Measurements from ENCODE around the gene GPR32.
"Not testable (repeated sequence)": the region's sequence is repeated elsewhere in the genome, so short reads cannot be mapped to it uniquely, and the experiment has no call there.

Gene GPR32

DNA sequence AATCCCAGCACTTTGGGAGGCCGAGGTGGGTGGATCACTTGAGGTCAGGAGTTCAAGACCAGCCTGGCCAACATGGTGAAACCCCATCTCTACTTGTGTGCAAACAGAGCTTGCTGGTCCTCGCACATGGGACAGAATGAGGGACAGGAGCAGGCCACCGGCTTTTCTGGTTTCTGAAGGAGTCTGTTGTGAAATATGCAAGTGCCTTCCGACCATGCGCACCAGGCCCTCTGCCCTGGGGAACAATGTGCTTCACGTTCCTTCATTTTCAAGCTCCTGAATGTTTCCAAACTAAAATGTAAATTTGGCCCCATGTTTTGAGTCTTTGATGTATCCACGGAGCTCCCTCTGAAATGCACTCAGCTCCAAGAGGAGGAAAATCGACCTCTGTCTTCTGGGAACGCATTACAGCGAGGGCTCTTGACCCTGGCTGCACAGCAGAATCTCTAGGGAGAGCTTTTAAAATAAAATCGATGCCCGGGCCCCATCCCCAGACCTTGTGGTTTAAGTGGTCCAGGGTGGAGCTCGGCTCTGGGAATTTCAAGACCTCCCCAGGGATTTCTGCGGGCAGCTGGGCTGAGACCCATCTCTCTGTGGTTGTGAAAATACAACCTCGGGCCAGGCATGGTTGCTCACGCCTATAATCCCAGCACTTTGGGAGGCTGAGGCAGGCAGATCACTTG, 10.6 kb downstream of the GPR32 start:
- Histone ChIP-seq H3K9me3 (ENCODE audit: control insufficient read depth, low read length) (no peaks in the 10 kb centered on the region), H3K27ac (ENCODE audit: low read depth, low read length, severe bottlenecking) (no peak overlapping the region), H3K4me3 (ENCODE audit: extremely low read depth, insufficient read depth, low read length, poor library complexity, severe bottlenecking) (no peak overlapping the region), H3K4me1 (ENCODE audit: control insufficient read depth, insufficient read depth, low read length, poor library complexity, severe bottlenecking) (no peaks in the 10 kb centered on the region), H3K36me3 (ENCODE audit: control insufficient read depth, insufficient read depth, low read length) (no peaks in the 10 kb centered on the region)
- WGBS, 2 experiments (ENCODE audit: insufficient coverage in 2 of 2): 68 to 71% methylated on average over 15 to 16 of the region's 16 CpGs

DNA sequence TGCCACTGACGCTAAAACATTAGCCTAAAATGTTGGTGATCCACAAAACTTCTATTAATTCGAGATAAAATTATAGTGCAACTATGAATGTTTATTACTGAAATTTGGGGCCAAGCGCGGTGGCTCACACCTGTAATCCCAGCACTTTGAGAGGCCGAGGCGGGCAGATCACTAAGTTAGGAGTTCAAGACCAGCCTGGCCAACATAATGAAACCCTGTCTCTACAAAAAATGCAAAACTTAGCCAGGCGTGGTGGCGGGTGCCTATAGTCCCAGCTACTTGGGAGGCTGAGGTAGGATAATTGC, 13.5 kb downstream of the GPR32 start:
- H3K4me1 ChIP-seq (ENCODE audit: control insufficient read depth, insufficient read depth, low read length, poor library complexity, severe bottlenecking); H3K27ac ChIP-seq (ENCODE audit: low read depth, low read length, severe bottlenecking); H3K36me3 ChIP-seq (ENCODE audit: control insufficient read depth, insufficient read depth, low read length); H3K4me3 ChIP-seq (ENCODE audit: extremely low read depth, insufficient read depth, low read length, poor library complexity, severe bottlenecking); H3K9me3 ChIP-seq (ENCODE audit: control insufficient read depth, low read length): not testable (repeated sequence)
- 43 to 55% methylated on average over 5 to 7 of the region's 8 CpGs for WGBS, 2 experiments (ENCODE audit: insufficient coverage in 2 of 2)

DNA sequence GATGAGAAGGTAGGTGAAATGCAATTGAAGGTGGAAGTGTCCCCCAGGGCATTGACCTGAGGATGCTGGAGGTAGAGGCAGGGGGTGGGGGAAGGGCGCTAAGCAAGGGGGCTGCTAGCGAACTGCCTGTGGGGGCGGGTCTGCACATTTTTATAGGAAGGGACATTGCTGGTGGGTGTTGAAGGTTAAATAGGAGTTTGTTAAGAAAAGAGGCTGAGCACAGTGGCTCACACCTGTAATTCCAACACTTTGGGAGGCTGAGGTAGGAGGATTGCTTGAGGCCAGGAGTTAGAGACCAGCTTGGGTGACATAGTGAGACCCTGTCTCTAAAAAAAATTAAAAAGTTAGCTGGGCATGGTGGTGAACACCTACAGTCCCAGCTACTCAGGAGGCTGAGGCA, 14.4 kb downstream of the GPR32 start:
- Histone ChIP-seq H3K4me3 (ENCODE audit: extremely low read depth, insufficient read depth, low read length, poor library complexity, severe bottlenecking) (no peak overlapping the region), H3K27ac (ENCODE audit: low read depth, low read length, severe bottlenecking) (no peak overlapping the region), H3K9me3 (ENCODE audit: control insufficient read depth, low read length) (no peaks in the 10 kb centered on the region), H3K4me1 (ENCODE audit: control insufficient read depth, insufficient read depth, low read length, poor library complexity, severe bottlenecking) (no peaks in the 10 kb centered on the region), H3K36me3 (ENCODE audit: control insufficient read depth, insufficient read depth, low read length) (no peaks in the 10 kb centered on the region)
- WGBS, 2 experiments (ENCODE audit: insufficient coverage in 2 of 2): 100% methylated on average over 3 of the region's 3 CpGs; no CpG with 5 or more reads in 1 of the 2 experiments

DNA sequence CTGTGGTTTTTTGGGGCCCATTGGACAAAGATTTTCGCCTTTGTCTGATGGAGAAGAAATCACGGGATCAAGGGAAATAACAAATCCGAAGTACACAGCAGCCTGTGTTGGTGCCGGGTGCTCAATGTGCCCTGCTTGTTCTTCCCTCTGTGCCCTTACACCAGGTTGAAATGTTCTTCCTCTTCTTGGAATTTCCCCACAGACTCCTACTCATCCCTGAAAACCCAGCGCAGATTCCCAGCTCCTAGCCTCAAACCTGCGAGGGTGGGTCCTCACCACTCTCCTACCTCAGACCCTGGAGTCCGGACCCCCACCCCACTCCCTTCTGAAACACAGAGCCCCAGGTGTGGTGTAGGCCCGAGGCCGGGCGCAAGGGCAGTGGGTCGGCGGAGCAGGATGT, 15.1 kb downstream of the GPR32 start:
- 88 to 96% methylated on average over 11 to 12 of the region's 12 CpGs for WGBS, 2 experiments (ENCODE audit: insufficient coverage in 2 of 2)
- no peaks in the 10 kb centered on the region for H3K4me1 ChIP-seq (ENCODE audit: control insufficient read depth, insufficient read depth, low read length, poor library complexity, severe bottlenecking)
- no peak overlapping the region for H3K27ac ChIP-seq (ENCODE audit: low read depth, low read length, severe bottlenecking)
- no peaks in the 10 kb centered on the region for H3K9me3 ChIP-seq (ENCODE audit: control insufficient read depth, low read length)
- H3K36me3 ChIP-seq (ENCODE audit: control insufficient read depth, insufficient read depth, low read length): no peaks in the 10 kb centered on the region
- H3K4me3 ChIP-seq (ENCODE audit: extremely low read depth, insufficient read depth, low read length, poor library complexity, severe bottlenecking): no peak overlapping the region

DNA sequence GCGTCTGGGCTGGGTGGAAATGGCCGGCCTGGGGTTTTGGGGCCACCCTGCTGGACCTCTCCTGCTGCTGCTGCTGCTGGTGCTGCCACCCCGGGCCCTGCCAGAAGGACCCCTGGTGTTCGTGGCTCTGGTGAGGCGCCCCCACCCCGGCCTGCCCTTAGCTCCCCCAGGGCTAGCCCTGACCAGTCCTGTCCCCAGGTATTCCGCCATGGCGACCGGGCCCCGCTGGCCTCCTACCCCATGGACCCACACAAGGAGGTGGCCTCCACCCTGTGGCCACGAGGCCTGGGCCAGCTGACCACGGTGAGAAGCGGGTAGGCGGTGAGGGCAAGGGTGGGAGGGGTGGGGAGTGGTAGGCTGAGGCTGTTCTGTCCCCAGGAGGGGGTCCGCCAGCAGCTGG, 20.1 kb downstream of the GPR32 start, which contains the start of gene ACP4:
ACP4 (plus strand) TSS at position 20 of the 400 bp plus-strand sequence; CDS start at position 20, 0 bp downstream.
- no peaks in the 10 kb centered on the region for H3K9me3 ChIP-seq (ENCODE audit: control insufficient read depth, low read length)
- WGBS, 2 experiments (ENCODE audit: insufficient coverage in 2 of 2): 90 to 91% methylated on average over 6 to 13 of the region's 15 CpGs

DNA sequence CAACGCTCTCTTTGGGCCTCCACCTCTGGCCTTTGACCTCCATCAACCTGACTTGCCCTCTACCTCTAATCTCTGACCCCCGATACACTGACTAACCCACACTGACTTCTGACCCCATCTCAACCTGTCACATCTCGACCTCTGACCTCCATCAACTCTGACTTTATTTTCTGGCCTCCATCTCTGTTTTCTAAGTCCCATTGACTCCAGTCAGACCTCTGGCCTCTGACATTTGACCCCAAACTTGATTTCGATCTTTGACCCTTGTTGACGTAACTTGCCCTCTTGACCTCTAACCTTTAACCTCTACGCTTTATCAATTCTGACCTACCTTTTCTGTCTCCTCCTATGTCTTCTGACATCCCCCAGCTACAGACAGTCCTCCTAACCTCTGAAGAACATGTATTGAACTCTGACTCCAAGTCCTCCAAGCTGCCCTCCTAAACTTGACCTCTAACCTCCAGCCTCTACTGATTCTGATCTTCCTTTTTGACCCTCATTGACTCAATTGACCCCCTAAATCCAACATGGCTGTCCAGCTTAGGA, 20.7 kb downstream of the GPR32 start:
- Histone ChIP-seq H3K4me3 (ENCODE audit: extremely low read depth, insufficient read depth, low read length, poor library complexity, severe bottlenecking) (no peak overlapping the region), H3K9me3 (ENCODE audit: control insufficient read depth, low read length) (no peaks in the 10 kb centered on the region), H3K27ac (ENCODE audit: low read depth, low read length, severe bottlenecking) (no peak overlapping the region), H3K4me1 (ENCODE audit: control insufficient read depth, insufficient read depth, low read length, poor library complexity, severe bottlenecking) (no peaks in the 10 kb centered on the region), H3K36me3 (ENCODE audit: control insufficient read depth, insufficient read depth, low read length) (peaks cover 2% of the 10 kb centered on the region)
- 89 to 97% methylated on average over 6 of the region's 6 CpGs for WGBS, 2 experiments (ENCODE audit: insufficient coverage in 2 of 2)

More for the DNA sequence above, 20.1 kb downstream of the GPR32 start, which contains the start of gene ACP4:
- H3K4me1 ChIP-seq (ENCODE audit: control insufficient read depth, insufficient read depth, low read length, poor library complexity, severe bottlenecking): no peaks in the 10 kb centered on the region
- no peak within 1 kb of the TSS for H3K4me3 ChIP-seq (ENCODE audit: extremely low read depth, insufficient read depth, low read length, poor library complexity, severe bottlenecking)
- no peak within 1 kb of the TSS for H3K27ac ChIP-seq (ENCODE audit: low read depth, low read length, severe bottlenecking)
- H3K36me3 ChIP-seq (ENCODE audit: control insufficient read depth, insufficient read depth, low read length): no peaks in the 10 kb centered on the region

DNA sequence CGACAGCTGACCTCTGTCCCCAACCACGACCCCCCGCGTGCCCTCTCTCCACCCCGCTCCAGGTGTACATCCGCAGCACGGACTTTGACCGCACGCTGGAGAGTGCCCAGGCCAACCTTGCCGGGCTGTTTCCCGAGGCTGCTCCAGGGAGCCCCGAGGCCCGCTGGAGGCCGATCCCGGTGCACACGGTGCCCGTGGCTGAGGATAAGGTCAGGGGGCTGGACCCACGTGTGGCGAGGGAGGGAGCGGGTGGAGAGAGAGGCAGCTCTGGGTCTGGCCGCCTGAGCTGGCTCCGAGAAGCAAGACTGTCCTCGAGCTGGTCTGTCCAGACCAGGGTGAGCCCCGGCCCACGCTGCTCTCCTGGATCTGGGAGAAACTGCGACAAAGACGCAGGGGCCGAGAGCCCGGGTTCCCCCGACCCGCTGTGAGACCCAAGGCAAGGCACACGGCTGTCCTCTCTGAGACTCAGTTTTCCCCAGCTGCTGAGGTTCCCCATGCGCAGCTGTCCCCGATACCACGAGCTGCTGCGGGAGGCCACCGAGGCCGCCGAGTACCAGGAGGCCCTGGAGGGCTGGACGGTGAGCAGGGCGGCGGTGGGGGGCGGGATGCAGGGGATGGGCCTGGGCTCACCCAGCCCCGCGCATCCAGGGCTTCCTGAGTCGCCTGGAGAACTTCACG, 21.5 kb downstream of the GPR32 start:
- Histone ChIP-seq H3K4me3 (ENCODE audit: extremely low read depth, insufficient read depth, low read length, poor library complexity, severe bottlenecking) (no peak overlapping the region), H3K4me1 (ENCODE audit: control insufficient read depth, insufficient read depth, low read length, poor library complexity, severe bottlenecking) (no peaks in the 10 kb centered on the region), H3K9me3 (ENCODE audit: control insufficient read depth, low read length) (no peaks in the 10 kb centered on the region), H3K27ac (ENCODE audit: low read depth, low read length, severe bottlenecking) (no peak overlapping the region), H3K36me3 (ENCODE audit: control insufficient read depth, insufficient read depth, low read length) (peaks cover 8% of the 10 kb centered on the region)
- WGBS, 2 experiments (ENCODE audit: insufficient coverage in 2 of 2): 93% methylated on average over 43 to 47 of the region's 47 CpGs

DNA sequence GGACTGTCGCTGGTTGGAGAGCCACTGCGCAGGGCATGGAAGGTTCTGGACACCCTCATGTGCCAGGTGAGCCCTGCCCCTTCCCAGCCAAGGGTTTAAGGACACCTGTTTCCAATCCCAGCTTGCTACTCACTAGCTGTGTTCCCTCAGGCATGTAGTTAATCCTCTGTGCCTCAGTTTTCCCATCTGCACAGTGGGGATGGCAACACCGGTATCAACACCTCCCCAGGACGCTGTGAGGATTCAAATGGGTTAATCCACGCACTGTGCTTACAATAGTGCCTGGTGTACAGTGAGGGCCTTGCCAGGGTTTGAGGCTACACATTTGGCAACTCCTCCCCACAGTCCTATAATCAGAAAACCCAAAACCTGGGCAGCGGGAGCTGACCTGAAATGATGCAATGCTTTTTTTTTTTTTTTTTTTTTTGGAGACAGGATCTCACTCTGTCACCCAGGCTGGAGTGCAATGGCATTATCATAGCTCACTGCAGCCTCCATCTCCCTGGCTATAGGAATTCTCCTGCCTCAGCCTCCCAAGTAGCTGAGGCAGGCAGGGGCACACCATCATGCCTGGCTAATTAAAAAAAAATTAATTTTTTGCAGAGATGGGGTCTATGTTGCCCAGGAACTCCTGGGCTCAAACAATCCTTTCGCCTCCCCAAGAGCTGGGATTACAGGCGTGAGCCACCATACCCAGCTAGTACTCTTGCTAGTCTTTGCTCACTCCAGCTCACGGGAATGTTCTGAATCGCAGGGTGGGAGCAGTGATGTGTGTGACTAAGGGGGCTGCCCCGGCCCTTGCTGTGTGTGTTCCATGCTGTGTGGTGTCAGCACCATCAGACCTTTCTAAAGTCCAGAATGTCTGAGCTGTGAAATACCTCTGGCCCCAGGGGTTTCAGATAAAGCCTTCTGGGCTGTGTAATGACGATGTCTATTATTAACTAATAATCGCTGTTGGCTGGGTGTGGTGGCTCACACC, 22.3 kb downstream of the GPR32 start:
- H3K4me3 ChIP-seq (ENCODE audit: extremely low read depth, insufficient read depth, low read length, poor library complexity, severe bottlenecking): no peak overlapping the region
- H3K36me3 ChIP-seq (ENCODE audit: control insufficient read depth, insufficient read depth, low read length): peaks cover 16% of the 10 kb centered on the region
- H3K4me1 ChIP-seq (ENCODE audit: control insufficient read depth, insufficient read depth, low read length, poor library complexity, severe bottlenecking): no peaks in the 10 kb centered on the region
- WGBS, 2 experiments (ENCODE audit: insufficient coverage in 2 of 2): 92 to 98% methylated on average over 7 of the region's 13 CpGs
- H3K27ac ChIP-seq (ENCODE audit: low read depth, low read length, severe bottlenecking): no peak overlapping the region
- H3K9me3 ChIP-seq (ENCODE audit: control insufficient read depth, low read length): no peaks in the 10 kb centered on the region

DNA sequence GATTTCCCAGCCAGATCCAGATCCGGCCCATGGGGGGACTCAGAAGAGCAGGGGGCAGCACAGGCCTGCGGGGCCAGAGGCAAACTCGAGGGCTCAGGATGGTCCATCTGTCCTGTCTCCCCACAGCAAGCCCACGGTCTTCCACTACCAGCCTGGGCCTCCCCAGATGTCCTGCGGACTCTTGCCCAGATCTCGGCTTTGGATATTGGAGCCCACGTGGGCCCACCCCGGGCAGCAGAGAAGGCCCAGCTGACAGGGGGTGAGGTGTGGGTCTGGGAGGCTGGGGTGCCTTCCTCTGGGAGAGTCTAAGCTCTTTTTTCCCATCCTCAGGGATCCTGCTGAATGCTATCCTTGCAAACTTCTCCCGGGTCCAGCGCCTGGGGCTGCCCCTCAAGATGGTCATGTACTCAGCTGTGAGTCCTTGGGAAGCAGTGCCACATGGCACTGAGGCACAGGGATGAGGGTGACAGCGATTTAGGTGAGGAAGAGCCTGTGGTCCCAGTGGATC, 23.3 kb downstream of the GPR32 start:
- WGBS, 2 experiments (ENCODE audit: insufficient coverage in 2 of 2): 89% methylated on average over 6 to 7 of the region's 11 CpGs
- no peaks in the 10 kb centered on the region for H3K9me3 ChIP-seq (ENCODE audit: control insufficient read depth, low read length)
- no peak overlapping the region for H3K27ac ChIP-seq (ENCODE audit: low read depth, low read length, severe bottlenecking)
- no peak overlapping the region for H3K4me3 ChIP-seq (ENCODE audit: extremely low read depth, insufficient read depth, low read length, poor library complexity, severe bottlenecking)
- peaks cover 26% of the 10 kb centered on the region for H3K36me3 ChIP-seq (ENCODE audit: control insufficient read depth, insufficient read depth, low read length)
- H3K4me1 ChIP-seq (ENCODE audit: control insufficient read depth, insufficient read depth, low read length, poor library complexity, severe bottlenecking): no peaks in the 10 kb centered on the region

DNA sequence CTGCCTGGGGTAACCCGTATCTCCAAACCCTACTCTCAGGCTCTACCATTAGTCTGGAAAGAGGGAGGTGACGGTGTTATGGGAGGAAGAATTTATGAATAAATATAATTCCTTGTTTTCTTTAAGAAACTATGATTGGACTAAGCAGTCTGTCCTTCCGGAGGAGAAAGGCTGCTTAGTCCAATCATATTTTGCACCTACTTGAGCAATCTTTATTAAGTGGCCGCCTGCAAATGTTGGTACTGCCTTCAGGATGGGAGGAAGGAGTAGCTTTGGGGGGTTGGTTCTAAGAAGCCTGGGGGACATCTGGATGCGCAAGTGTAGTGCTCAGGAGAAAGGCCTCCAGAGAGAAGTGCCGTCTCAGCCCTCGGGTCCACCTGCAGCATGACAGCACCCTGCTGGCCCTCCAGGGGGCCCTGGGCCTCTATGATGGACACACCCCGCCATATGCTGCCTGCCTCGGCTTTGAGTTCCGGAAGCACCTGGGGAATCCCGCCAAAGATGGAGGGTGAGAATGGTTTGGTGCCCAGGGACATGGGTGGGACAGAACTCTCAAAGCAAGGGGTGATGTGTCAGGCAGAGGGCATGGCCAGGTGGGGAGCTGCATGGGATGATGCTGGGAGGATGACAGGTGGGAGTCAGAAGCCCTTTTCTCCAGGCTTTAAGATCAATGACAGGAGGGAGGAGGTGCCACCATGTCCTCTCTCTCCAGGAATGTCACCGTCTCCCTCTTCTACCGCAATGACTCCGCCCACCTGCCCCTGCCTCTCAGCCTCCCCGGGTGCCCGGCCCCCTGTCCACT, 24.0 kb downstream of the GPR32 start:
- Histone ChIP-seq H3K4me1 (ENCODE audit: control insufficient read depth, insufficient read depth, low read length, poor library complexity, severe bottlenecking) (no peaks in the 10 kb centered on the region), H3K9me3 (ENCODE audit: control insufficient read depth, low read length) (no peaks in the 10 kb centered on the region), H3K4me3 (ENCODE audit: extremely low read depth, insufficient read depth, low read length, poor library complexity, severe bottlenecking) (no peak overlapping the region), H3K27ac (ENCODE audit: low read depth, low read length, severe bottlenecking) (no peak overlapping the region), H3K36me3 (ENCODE audit: control insufficient read depth, insufficient read depth, low read length) (peaks cover 33% of the 10 kb centered on the region)
- 45 to 51% methylated on average over 5 to 11 of the region's 16 CpGs for WGBS, 2 experiments (ENCODE audit: insufficient coverage in 2 of 2)

Measured in mesodermal cell (in vitro differentiated cells).